H9 (cell line): ENCODE results near the gene SNUPN. TPM values are rescaled to one million over a fixed set of nuclear protein-coding genes. Genes with fewer than 3 reads are reported as not detected.

Experiments
- DNase-seq: peaks from one replicate; pipeline ENCODE4 v3.0.0-alpha.2; 2017
- H2AFZ ChIP-seq: one replicate; pipeline ENCODE4 v1.6.1; 2013; ENCODE audit warnings: mild to moderate bottlenecking, low read length, control low read depth, moderate library complexity
- H2AK5ac ChIP-seq: 2 replicates; pipeline ENCODE4 v1.6.1; 2013; ENCODE audit warnings: low read length, control low read depth, mixed read lengths; ENCODE audit not compliant: insufficient read length
- H2BK120ac ChIP-seq: one replicate; pipeline ENCODE4 v1.6.1; 2013; ENCODE audit warnings: low read depth, mild to moderate bottlenecking, low read length, control low read depth, inconsistent platforms; ENCODE audit not compliant: poor library complexity, severe bottlenecking
- H2BK12ac ChIP-seq: 2 replicates; pipeline ENCODE4 v1.6.1; 2013; ENCODE audit warnings: low read length, control low read depth, mixed read lengths, low read depth; ENCODE audit not compliant: insufficient read length
- H2BK15ac ChIP-seq: 2 replicates; pipeline ENCODE4 v1.6.1; 2013; ENCODE audit warnings: low read depth, low read length, control low read depth
- H2BK20ac ChIP-seq: one replicate; pipeline ENCODE4 v1.6.1; 2013; ENCODE audit warnings: low read depth, mild to moderate bottlenecking, low read length, control low read depth, inconsistent platforms; ENCODE audit not compliant: poor library complexity, severe bottlenecking
- H2BK5ac ChIP-seq: 2 replicates; pipeline ENCODE4 v1.6.1; 2013; ENCODE audit warnings: low read length, control low read depth, mixed read lengths; ENCODE audit not compliant: insufficient read length
- H3K14ac ChIP-seq: 2 replicates; pipeline ENCODE4 v1.6.1; 2013; ENCODE audit warnings: low read length, control low read depth; ENCODE audit not compliant: insufficient read depth
- H3K18ac ChIP-seq: 2 replicates; pipeline ENCODE4 v1.6.1; 2013; ENCODE audit warnings: low read depth, mild to moderate bottlenecking, mixed read lengths, low read length, control low read depth; ENCODE audit not compliant: insufficient read length
- H3K23ac ChIP-seq: 2 replicates; pipeline ENCODE4 v1.6.1; 2013; ENCODE audit warnings: low read length, control low read depth, mixed read lengths, low read depth; ENCODE audit not compliant: insufficient read length
- H3K23me2 ChIP-seq: 2 replicates; pipeline ENCODE4 v1.6.1; 2013; ENCODE audit warnings: low read depth, mild to moderate bottlenecking, mixed read lengths, low read length, control low read depth; ENCODE audit not compliant: insufficient read length, poor library complexity, severe bottlenecking
- H3K27ac ChIP-seq: 2 replicates; pipeline ENCODE4 v1.5.1; 2013; ENCODE audit warnings: low read length, control low read depth, mixed read lengths, low read depth; ENCODE audit not compliant: insufficient read length
- H3K27me3 ChIP-seq: 2 replicates; pipeline ENCODE4 v1.6.1; 2013; ENCODE audit warnings: low read length, control low read depth, inconsistent platforms; ENCODE audit not compliant: insufficient read depth
- H3K4ac ChIP-seq: 2 replicates; pipeline ENCODE4 v1.6.1; 2013; ENCODE audit warnings: low read depth, mild to moderate bottlenecking, control low read depth, inconsistent platforms, low read length, moderate library complexity
- H3K4me1 ChIP-seq: 2 replicates; pipeline ENCODE4 v1.6.1; 2013; ENCODE audit warnings: low read length, control low read depth, inconsistent platforms; ENCODE audit not compliant: insufficient read depth
- H3K4me2 ChIP-seq: 2 replicates; pipeline ENCODE4 v1.6.1; 2013; ENCODE audit warnings: low read length, control low read depth, mixed read lengths; ENCODE audit not compliant: insufficient read length, insufficient read depth
- H3K56ac ChIP-seq: 2 replicates; pipeline ENCODE4 v1.6.1; 2013; ENCODE audit warnings: low read depth, mild to moderate bottlenecking, mixed read lengths, low read length, control low read depth; ENCODE audit not compliant: insufficient read length
- H3K79me1 ChIP-seq: 2 replicates; pipeline ENCODE4 v1.6.1; 2013; ENCODE audit warnings: low read depth, mild to moderate bottlenecking, moderate library complexity, low read length, control low read depth, inconsistent platforms; ENCODE audit not compliant: insufficient read depth, poor library complexity, severe bottlenecking
- H3K79me2 ChIP-seq: 2 replicates; pipeline ENCODE4 v1.6.1; 2013; ENCODE audit warnings: low read length, control low read depth, inconsistent platforms; ENCODE audit not compliant: insufficient read depth
- H3K9ac ChIP-seq: 2 replicates; pipeline ENCODE4 v1.6.1; 2013; ENCODE audit warnings: low read length, control low read depth, mixed read lengths; ENCODE audit not compliant: insufficient read length; ENCODE audit errors: extremely low read depth
- H3K9me3 ChIP-seq: one replicate; pipeline ENCODE4 v1.6.1; 2013; ENCODE audit warnings: low read depth, low read length, inconsistent platforms; ENCODE audit not compliant: control insufficient read depth
- H3T11ph ChIP-seq: one replicate; pipeline ENCODE4 v1.6.1; 2013; ENCODE audit warnings: mild to moderate bottlenecking, low read length, control low read depth, inconsistent platforms
- H4K20me1 ChIP-seq: one replicate; pipeline ENCODE4 v1.6.1; 2013; ENCODE audit not compliant: control insufficient read depth, insufficient read length, insufficient read depth
- H4K5ac ChIP-seq: 2 replicates; pipeline ENCODE4 v1.6.1; 2013; ENCODE audit warnings: low read depth, mild to moderate bottlenecking, mixed read lengths, low read length, control low read depth; ENCODE audit not compliant: insufficient read length
- H4K8ac ChIP-seq: replicated peaks from 2 replicates; pipeline ENCODE4 v1.6.1; 2013; ENCODE audit warnings: low read length, control low read depth, mixed read lengths, low read depth; ENCODE audit not compliant: insufficient read length
- H4K91ac ChIP-seq: 2 replicates; pipeline ENCODE4 v1.6.1; 2013; ENCODE audit warnings: low read depth, mild to moderate bottlenecking, moderate library complexity, mixed read lengths, low read length, control low read depth; ENCODE audit not compliant: insufficient read length
- H3K27ac Mint-ChIP-seq, 3 experiments: 2 replicates in 2 of 3; 3 replicates in 1 of 3; pipeline ENCODE4 v1.8.0; 2020 to 2021; ENCODE audit warnings: mixed read lengths in 3 of 3, mild to moderate bottlenecking in 1 of 3, moderate library complexity in 1 of 3
- H3K27me3 Mint-ChIP-seq: 2 replicates; pipeline ENCODE4 v1.8.0; 2021; ENCODE audit warnings: low read depth, mild to moderate bottlenecking, moderate library complexity, mixed read lengths
- H3K36me3 Mint-ChIP-seq, 3 experiments: 2 replicates in 2 of 3; 3 replicates in 1 of 3; pipeline ENCODE4 v1.8.0; 2020 to 2021; ENCODE audit warnings: low read depth in 3 of 3, mixed read lengths in 3 of 3; ENCODE audit not compliant: insufficient read depth in 1 of 3
- H3K4me1 Mint-ChIP-seq, 2 experiments: 2 replicates each; pipeline ENCODE4 v1.8.0; 2020; ENCODE audit warnings: mixed read lengths in 2 of 2
- H3K4me3 Mint-ChIP-seq, 2 experiments: 2 replicates in 1 of 2; 3 replicates in 1 of 2; pipeline ENCODE4 v1.8.0; 2020 to 2021; ENCODE audit warnings: mild to moderate bottlenecking in 2 of 2, mixed read lengths in 2 of 2, moderate library complexity in 1 of 2
- H3K9me3 Mint-ChIP-seq, 2 experiments: 2 replicates in 1 of 2; 3 replicates in 1 of 2; pipeline ENCODE4 v1.8.0; 2020; ENCODE audit warnings: mild to moderate bottlenecking in 2 of 2, mixed read lengths in 2 of 2, moderate library complexity in 1 of 2
- WGBS: extraction: QIAGEN DNeasy Blood & Tissue Kit; methylation state at CpG from one replicate; pipeline ENCODE4 v1.1.7; 2013; ENCODE audit warnings: missing lambda C conversion rate, low lambda C conversion rate, mixed read lengths; ENCODE audit not compliant: insufficient read length; ENCODE audit errors: extremely low coverage; 5-methylcytosine and 5-hydroxymethylcytosine counted together
- total RNA-seq: library from RNA; stranded (reverse); gene quantifications from 2 replicates; pipeline ENCODE4 v1.2.1, GENCODE V29; 2021
- TF ChIP-seq, protein P1 (sequence below): fragments of 200-600 bp; sonication (generic); conservative IDR thresholded peaks from 3 replicates; pipeline ENCODE4 v1.8.0; 2021; ENCODE audit warnings: antibody characterized with exemption, mild to moderate bottlenecking

The SNUPN gene
- total RNA-seq, 1 experiment from 2014 or later: 32.7 TPM

DNA sequence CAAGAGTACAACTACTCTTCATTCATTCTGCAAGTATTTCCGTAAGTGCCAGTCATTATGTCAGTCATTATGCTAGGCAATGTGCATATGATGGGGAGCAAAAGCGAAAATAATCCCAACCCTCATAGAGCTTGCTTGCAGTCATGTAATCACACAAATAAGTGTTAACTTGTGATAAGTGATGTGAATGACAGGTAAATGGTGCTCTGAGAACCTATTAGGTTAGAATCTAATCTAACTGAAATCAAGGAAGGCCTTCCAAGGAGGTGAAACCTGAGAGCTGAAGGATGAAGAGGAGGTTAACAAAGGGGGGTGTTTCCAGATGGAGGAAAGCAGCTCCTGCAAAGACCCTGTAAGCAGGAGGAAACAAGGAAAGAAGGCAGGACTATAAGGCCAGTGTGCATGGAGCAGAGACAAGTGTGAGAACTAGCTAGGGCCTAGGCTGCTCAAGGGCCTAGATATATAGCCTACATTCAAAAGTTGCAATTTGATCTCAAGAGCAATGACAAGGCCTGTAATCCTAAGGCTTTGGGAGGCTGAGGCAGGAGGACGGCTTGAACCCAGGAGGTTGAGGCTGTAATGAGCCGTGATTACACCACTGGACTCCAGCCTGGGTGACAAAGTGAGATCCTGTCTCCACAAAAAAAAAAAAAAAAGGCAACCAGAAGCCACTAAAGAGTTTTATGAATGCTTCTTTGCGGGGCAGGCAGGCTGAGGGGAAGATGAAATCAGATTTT, 51.7 kb downstream of the SNUPN start:
- no CpG with 5 or more reads among the region's 5 CpGs for WGBS
- Histone ChIP-seq H4K8ac (no peak overlapping the region), H3T11ph (no peak overlapping the region), H3K18ac (no peak overlapping the region), H2BK12ac (no peak overlapping the region), H3K4ac (no peak overlapping the region), H2BK120ac (no peak overlapping the region), H4K20me1 (no peaks in the 10 kb centered on the region), H3K23ac (no peak overlapping the region), H2AK5ac (no peak overlapping the region), H3K23me2 (peaks cover 3% of the 10 kb centered on the region), H2BK5ac (no peak overlapping the region), H3K4me1 (peaks cover 2% of the 10 kb centered on the region), H3K4me2 (peak overlapping the region; percentile 48), H2BK15ac (no peak overlapping the region), H3K14ac (no peak overlapping the region), H4K5ac (no peak overlapping the region), H3K56ac (no peak overlapping the region), H3K9ac (no peak overlapping the region), H3K27me3 (no peaks in the 10 kb centered on the region), H4K91ac (no peak overlapping the region), H3K9me3 (no peaks in the 10 kb centered on the region), H2AFZ (no peak overlapping the region), H3K79me2 (peaks cover 25% of the 10 kb centered on the region; the same call in 1 of the 2 replicates), H3K79me1 (peaks cover 11% of the 10 kb centered on the region), H3K27ac (no peak overlapping the region), H2BK20ac (no peak overlapping the region)
- H3K27ac Mint-ChIP-seq: peak overlapping the region; percentile 13 to 90 (median 45); a peak in 5 of 7 replicates
- H3K27me3 Mint-ChIP-seq: no peaks in the 10 kb centered on the region
- H3K4me3 Mint-ChIP-seq: peak overlapping the region in 1 of 2 experiments; percentile 74; a peak in 2 of 5 replicates
- no peak for DNase-seq
- no peaks in the 10 kb centered on the region for H3K9me3 Mint-ChIP-seq
- H3K36me3 Mint-ChIP-seq: peaks cover 8 to 14% (median 9%) of the 10 kb centered on the region in 3 experiments; a peak in 6 of 7 replicates
- TF ChIP-seq, protein P1, sequence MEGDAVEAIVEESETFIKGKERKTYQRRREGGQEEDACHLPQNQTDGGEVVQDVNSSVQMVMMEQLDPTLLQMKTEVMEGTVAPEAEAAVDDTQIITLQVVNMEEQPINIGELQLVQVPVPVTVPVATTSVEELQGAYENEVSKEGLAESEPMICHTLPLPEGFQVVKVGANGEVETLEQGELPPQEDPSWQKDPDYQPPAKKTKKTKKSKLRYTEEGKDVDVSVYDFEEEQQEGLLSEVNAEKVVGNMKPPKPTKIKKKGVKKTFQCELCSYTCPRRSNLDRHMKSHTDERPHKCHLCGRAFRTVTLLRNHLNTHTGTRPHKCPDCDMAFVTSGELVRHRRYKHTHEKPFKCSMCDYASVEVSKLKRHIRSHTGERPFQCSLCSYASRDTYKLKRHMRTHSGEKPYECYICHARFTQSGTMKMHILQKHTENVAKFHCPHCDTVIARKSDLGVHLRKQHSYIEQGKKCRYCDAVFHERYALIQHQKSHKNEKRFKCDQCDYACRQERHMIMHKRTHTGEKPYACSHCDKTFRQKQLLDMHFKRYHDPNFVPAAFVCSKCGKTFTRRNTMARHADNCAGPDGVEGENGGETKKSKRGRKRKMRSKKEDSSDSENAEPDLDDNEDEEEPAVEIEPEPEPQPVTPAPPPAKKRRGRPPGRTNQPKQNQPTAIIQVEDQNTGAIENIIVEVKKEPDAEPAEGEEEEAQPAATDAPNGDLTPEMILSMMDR: no peak
- H3K4me1 Mint-ChIP-seq: peaks cover 24 to 31% of the 10 kb centered on the region in 2 experiments
